Hypothalamus (tissue), 51 donors: Measurements from ENCODE around the gene TNRC6C.
"Not testable (repeated sequence)": the region's sequence is repeated elsewhere in the genome, so short reads cannot be mapped to it uniquely, and the experiment has no call there.

Experiments
- DNase-seq, 51 donors: peaks; one replicate each; lab custom pipeline; 2025; lab: John Stamatoyannopoulos, UW

The TNRC6C gene

DNA sequence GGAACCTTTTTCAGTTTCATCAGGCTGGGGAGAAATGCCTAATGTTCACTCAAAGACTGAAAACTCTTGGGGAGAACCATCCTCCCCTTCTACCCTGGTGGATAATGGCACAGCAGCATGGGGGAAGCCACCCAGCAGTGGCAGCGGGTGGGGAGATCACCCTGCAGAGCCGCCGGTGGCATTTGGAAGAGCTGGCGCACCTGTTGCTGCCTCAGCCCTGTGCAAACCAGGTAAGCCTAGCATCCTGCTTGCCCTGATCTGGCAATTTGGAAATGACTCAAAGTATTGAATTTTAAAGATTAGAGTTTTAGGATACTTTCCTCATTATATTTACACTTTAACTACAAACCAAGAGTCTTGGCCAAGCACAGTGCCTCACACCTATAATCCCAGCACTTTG lies 106.2 kb downstream of the TNRC6C start:
- DNase-seq, result no peak

DNA sequence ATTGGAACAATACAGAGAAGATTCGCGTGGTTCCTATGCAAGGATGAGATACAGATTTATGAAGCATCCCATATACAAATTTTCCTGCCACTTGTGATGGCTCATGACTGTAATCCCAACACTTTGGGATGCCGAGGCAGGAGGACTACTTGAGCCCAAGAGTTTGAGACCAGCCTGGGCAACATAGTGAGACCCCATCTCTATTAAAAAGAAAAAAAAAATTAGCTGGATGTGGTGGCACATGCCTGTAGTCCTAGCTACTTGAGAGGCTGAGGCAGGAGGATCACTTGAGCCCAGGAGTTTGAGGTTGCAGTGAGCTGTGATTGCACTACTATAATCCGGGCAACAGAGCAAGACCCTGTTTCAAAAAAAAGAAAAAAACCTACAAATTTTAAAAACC lies 108.5 kb downstream of the TNRC6C start:
- not testable (repeated sequence) for DNase-seq

DNA sequence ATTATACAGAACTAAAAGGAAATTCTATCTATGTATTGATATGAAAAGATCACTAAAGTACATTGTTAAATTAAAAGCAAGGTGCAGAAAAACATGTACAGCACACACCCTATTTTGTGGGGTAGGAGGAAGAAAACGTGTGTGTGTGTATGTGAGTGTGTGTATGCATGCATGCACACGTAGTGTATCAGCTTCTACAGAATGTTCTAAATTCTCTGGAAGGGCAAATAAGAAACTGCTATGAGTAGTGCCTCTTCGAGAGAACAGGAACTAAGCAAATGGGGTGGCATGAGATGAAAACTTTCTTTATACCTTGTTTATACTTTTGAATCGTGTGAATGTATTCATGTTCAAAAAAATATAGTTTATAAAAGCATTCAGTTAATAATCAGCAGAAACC lies 111.2 kb downstream of the TNRC6C start:
- no peak for DNase-seq

DNA sequence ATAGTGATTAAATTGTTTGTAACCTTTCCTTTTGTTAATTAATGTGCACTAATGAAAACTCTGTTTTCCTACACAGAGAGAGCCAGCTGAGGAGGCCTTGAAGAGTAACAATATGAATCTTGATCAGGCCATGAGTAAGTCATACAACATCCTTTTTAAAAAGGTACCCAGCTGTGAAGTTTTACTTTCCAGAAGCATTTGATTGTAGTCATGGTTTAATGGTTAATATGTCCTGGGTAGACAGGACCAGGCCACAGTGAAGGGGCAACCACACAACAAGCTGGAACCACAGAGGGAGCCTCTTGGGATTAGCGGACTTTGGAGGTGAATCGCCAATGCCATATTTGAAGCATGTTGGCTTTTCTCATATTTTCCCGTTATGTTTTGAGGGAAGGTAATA lies 114.5 kb downstream of the TNRC6C start:
- DNase-seq, result no peak

DNA sequence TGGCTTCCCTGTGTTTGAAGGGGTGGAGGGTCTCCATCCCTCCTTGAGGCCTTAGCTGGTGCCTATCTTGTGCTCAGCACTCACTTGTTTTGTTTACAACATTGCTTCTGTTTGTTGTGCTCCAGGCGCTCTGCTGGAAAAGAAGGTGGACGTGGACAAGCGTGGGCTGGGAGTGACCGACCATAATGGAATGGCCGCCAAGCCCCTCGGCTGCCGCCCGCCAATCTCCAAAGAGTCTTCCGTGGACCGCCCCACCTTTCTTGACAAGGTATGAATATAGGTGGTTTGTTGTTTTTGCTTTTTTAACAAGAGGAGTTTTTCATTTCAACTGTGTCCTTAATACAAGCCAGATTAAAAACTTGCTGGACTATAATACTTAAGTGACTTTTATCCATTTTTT lies 116.5 kb downstream of the TNRC6C start:
- no peak for DNase-seq

DNA sequence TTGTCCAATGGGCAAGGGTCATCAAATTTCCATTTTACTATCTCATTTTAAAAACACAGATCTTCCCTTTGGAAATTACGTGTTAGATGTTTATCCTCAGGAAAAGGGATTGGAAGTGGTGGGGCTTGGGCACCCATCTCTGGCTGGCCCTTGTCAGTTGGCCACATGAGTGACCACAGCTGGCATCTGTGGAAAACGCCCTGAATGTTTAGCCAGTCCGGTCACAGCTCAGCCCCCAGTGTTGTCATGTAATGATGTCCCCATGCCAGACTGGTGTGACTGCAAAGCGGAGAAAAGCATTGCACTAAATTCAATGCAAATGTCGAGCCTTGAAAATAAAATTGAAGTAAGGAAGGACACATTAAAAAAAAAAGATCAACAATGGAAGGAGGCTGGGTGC lies 117.0 kb downstream of the TNRC6C start:
- DNase-seq, result peak in 25 of 51 donors; percentile 11 to 74 (median 46)

DNA sequence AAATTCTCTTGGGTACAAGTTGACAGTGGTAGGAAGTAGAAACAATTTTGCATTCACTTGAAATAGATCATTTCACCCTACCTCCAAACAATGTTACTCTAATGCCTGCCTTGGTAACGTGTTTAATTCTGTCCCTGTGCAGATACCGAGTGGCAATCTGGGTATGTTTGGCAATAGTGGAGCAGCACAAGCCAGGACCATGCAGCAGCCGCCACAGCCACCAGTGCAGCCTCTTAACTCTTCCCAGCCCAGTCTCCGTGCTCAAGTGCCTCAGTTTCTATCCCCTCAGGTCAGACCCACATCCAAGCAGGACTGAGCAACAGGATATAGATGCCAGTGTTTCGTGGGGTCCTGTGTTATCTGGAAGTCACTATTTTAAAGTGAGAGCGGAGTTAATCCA lies 120.8 kb downstream of the TNRC6C start:
- no peak for DNase-seq

DNA sequence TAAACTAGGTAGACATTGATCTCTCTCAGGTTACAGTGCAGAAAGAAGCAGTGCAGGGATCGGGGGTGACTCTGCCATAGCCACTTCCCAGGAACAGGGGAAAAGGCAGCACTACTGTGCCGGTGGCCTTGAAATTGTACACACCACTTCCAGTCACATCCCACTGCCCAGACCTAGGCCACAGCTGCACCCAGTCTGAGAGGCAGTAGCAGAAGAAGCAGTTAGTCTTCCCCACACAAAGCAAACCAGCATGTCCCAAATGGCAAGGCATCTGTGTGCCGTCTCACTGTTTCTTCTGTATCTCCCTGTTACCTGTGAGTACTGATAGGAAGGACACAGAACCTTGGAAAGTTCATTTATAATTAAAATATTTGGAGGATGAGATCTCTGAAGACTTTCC lies 123.0 kb downstream of the TNRC6C start:
- peak in 1 of 51 donors; percentile 12 for DNase-seq

DNA sequence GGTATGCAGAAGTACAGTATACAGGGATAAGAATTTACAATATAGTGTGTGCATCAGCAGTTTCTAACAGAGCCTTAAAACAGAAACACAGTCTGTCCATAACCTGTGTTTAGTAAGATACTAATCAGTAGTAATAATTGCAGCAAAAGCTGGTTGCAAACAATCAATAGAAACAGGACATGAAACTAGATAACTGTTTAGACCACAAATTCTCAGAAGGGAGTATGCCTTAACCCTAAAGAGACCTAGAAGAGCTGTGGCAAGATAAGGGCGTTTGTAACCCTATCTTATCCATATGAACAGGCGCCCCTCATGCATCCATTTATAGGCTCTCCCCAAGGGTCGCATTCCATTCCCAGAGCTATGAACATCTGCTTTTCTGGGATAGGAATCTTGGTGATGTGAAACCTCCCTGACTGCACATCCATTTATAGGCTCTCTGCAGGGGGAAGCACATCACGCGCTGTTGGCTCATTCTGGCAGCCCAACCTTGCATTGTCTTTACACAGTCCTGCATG lies 123.9 kb downstream of the TNRC6C start:
- peak in 12 of 51 donors; percentile 13 to 55 (median 25) for DNase-seq

DNA sequence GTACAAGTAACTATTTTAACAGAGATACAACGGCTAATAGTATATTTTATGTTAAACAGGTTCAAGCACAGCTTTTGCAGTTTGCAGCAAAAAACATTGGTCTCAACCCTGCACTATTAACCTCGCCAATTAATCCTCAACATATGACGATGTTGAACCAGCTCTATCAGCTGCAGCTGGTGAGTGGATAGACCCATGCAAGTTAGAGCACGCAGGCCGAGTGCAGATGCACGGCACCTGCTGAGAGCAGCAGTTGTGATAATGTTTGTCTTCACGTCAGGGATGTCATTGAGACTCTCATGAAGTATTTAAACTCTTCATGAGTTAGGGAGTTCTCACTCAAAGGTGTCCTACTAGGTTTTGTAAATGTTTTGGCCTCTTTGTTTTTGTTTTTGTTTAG lies 124.5 kb downstream of the TNRC6C start:
- no peak for DNase-seq

DNA sequence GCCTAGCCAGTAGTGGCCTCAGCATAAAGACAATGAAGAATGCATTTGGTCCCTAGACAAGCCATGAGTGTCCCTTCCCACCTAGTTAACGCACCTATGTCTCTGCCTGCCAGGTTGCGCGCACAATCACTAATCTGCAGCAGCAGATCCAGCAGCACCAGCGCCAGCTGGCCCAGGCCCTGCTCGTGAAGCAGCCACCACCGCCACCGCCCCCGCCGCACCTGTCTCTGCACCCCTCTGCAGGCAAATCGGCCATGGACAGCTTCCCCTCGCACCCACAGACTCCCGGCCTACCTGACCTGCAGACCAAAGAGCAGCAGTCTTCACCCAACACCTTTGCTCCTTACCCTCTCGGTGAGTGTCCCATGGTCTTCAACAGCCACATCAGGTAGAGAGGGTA lies 128.2 kb downstream of the TNRC6C start:
- no peak for DNase-seq

DNA sequence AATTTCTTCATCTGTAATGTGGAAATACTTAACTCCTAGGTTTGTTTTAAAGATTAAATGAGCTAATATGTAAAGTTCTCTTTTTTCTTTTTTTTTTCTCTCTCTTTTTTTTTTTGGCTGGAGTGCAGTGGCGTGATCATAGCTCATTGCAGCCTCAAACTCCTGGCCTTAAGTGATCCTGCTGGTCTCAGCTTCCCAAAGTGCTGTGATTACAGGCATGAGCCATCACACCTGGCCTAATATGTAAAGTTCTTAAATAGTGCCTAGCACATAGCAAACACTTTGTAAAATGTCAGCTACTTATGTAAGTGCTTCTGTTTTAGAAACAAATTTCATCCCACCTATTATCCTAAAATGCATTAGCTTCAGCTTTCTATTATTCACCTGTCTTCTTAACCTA lies 130.0 kb downstream of the TNRC6C start:
- no peak for DNase-seq

DNA sequence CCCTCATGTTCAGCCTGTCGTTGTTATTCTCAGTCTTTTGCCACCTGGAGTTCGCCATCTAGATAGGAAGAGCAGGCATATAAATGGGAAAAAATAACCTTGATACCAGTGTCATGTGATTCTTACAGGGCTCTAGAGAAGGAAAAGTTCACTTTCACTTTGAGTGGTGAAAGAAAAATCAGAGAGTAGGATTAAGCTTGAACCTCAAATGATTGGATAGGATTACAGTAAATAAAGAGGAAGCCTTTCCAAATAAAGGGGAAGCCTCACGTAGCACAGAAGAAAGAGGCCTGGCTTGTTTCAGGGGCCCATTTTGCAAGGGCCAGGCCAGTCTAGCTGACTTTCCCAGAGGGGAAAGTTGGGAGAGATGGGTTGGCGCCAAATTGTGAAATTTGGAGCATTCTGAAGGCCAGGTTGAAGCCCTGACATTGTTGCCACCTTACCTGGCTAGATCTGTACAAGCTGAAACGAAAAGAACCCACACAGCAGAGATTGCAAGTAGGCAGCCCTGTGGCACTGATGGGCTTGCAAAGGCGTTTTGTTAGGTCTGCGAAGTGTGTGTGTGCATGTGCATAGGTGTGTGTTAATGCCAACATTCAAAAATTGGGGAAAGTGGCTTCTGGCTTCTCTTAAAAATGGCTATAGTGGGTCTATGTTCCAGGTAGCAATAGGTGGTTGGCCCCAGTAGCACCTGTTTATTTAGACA lies 131.2 kb downstream of the TNRC6C start:
- DNase-seq, result no peak

DNA sequence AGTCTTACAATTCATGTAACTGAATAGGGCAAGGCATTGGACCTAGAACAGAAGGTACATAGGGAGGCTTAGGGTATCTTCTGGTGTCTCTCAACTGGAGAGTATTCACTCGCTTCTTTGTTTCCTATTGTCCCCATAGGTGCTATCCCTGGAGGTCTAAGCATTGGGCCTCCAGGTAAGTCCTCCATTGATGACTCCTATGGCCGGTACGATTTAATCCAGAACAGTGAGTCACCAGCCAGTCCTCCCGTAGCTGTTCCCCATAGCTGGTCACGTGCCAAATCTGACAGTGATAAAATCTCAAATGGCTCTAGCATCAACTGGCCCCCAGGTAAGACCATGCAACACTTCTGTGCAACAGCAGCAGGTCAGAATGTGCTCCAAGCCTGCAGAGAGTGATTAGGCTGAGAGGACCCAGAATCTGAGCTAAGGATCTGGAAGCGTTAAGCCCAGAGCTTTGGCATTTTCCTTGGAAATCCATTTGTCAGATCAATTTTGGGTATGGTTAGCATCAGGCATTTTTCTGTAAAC lies 134.4 kb downstream of the TNRC6C start:
- DNase-seq, result no peak

DNA sequence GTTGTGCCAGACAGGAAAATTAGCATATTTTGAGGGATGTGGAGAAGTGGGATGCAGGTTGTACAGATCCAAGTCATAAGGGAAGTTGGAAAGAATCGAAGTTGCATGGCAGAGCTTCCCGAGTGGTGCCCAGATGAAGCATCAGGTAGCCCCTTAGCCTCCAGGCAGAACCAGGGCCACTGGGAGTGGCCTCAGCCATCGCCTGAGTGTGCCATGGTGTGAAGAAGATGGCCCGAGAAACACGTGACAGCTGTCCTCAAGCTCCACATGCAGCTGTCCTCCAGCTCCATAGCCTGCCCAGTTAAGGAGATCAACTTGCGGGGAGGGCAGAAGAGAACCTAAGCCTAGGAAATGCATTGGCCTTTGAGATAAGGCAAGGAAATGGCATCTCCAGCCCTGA lies 136.5 kb downstream of the TNRC6C start:
- no peak for DNase-seq

DNA sequence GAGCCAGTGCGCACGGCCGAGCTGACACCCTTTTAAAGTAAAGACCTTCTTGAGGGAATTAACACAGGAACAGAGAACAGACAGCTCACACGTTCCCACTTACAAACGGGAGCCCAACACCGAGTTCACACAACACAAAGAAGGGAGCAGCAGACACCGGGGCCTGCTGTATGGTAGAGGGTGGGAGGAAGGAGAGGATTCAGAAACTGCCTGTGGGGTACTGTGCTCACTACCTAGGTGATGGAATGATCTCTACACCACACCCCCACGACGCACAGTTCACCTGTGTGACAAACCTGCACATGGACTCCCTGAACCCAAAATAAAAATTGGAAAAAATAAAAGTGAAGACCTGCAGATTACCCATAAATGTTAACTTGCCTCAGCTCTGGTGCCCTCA lies 137.6 kb downstream of the TNRC6C start:
- DNase-seq, result no peak

DNA sequence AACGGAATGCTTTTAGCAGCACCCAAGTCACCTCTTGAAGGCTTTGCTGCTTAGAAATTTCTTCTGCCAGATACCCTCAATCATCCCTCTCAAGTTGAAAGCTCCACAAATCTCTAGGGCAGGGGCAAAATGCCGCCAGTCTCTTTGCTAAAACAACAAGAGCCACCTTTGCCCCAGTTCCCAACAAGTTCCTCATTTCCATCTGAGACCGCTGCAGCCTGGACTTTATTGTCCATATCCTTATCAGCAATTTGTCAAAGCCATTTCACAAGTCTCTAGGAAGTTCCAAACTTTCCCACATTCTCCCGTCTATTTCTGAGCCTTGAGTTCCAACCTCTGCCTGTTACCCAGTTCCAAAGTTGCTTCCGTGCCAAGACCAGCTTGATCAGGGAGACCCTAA lies 142.6 kb downstream of the TNRC6C start:
- DNase-seq, result no peak

DNA sequence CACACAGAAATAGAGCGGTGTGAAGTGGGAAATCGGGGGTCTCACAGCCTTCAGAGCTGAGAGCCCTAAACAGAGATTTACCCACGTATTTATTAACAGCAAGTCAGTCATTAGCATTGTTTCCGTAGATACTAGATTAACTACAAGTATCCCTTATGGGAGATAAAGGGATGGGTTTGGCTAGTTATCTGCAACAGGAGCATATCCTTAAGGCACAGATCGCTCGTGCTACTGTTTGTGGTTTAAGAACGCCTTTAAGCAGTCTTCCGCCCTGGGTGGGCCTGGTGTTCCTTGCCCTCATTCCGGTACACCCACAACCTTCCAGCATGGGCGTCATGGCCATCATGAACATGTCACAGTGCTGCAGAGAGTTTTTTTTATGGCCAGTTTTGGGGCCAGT lies 143.0 kb downstream of the TNRC6C start:
- DNase-seq, result no peak

DNA sequence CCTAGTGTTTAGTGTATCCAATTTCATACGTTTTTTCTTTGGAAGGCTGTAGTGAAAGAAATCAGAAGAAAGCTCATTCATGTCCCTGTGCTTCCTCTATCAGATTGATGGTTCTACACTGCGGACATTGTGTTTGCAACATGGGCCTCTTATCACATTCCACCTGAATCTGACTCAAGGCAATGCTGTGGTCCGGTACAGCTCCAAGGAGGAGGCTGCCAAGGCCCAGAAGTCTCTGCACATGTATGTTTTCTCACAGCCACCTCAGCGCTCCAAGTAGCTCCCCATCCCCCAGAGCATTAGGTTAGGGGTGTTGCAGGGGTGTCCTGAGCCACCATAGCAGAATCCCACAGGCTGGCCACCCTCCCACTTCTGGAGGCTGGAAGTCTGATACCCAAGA lies 144.8 kb downstream of the TNRC6C start:
- DNase-seq, result no peak

DNA sequence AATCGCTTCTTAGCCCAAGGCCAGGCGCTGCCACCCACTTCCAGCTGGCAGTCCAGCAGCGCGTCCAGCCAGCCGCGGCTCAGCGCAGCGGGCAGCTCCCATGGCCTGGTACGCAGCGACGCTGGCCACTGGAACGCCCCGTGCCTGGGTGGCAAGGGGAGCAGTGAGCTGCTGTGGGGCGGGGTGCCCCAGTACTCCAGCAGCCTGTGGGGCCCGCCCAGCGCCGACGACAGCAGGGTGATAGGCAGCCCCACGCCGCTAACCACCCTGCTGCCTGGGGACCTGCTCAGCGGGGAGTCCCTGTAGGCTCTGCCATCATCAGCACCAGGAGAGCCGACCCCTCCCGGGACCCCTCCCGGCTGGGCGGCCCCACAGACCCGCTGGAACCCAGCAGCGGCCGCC lies 146.0 kb downstream of the TNRC6C start:
- DNase-seq, result no peak

DNA sequence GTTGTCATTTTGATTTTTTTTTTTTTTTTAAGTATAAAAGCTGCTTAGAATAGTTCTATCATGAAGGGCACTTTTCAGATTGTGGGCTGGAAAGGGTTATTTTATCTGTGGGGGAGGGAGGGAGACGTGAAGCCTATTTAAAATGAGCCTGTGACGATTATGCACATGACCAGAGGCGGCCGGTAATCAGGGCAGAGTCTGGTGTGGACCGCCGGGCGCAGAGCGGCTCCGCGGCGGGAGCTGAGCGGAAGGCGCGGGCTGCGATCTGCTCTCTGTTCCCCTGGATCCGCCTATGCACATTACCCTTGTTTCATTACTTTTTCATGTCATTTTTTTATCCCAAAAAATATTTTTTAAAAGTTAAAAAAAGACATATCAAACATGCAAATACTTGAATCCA lies 146.6 kb downstream of the TNRC6C start:
- DNase-seq, result no peak

DNA sequence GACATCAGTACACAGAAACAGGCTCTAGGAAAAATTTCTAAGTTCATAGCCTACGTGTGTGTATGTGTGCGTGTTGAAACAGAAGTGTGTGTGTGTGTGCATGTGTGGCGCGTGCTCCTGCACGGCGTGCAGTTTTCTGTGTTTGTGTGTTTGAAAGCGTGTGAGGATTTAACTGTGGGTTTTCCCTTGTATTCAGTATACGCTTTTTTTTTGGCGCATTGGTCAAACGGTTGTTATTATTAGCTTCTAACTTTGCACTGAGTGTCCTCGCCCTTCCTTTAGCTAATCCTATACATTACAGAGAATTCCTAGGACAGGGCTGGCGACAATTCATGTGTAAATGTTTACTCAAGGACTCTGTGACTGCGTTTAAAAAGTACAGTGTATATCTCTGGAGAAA lies 147.0 kb downstream of the TNRC6C start:
- DNase-seq, result no peak

DNA sequence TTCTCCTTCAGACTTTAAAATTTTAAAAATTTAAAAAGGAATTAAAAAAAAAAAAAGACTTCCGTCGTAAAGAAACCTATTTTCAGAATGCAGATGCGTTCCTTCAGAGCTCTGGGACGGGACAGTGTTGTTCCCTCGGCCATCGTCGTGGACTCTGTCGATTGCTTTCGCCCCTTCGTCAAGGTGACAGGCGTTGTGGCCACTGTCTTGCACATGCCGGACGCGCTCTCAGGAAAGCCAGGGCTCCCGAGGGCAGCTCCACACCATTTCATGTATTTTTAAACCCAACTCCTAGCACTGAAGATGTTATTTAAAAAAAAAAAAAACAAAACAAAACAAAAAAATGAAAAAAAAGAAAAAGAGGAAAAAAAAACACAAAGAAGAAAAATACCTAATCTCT lies 147.7 kb downstream of the TNRC6C start:
- DNase-seq, result no peak
